CD14-positive monocyte (primary cell): ENCODE data around the gene SMAGP. TPM values are rescaled to one million over a fixed set of nuclear protein-coding genes. Genes with fewer than 3 reads are reported as not detected.

ENCODE experiments used
- DNase-seq, 3 donors: peaks; one replicate each; pipeline ENCODE4 v3.0.0-alpha.2; 2011 to 2022
- H2AFZ ChIP-seq: 2 replicates; pipeline ENCODE4 v1.6.0; 2012; ENCODE audit warnings: mild to moderate bottlenecking, low read depth, low read length, inconsistent platforms; ENCODE audit not compliant: insufficient read depth, poor library complexity, severe bottlenecking
- H3K27ac ChIP-seq, 2 donors: 1 replicate in 1 of 2; 2 replicates in 1 of 2; pipeline ENCODE4 v1.5.1; 2012 to 2013; ENCODE audit warnings: low read length in 2 of 2, control low read depth in 1 of 2, inconsistent platforms in 1 of 2, low read depth in 1 of 2, mild to moderate bottlenecking in 1 of 2
- H3K27me3 ChIP-seq, 2 donors: one replicate each; pipeline versions ENCODE4 v1.6.0 to v1.6.1; 2011 to 2013; ENCODE audit warnings: low read length in 2 of 2; ENCODE audit not compliant: control insufficient read depth in 2 of 2, insufficient read depth in 2 of 2
- H3K36me3 ChIP-seq, 2 donors: replicated peaks in 1 of 2; 1 replicate in 1 of 2; 2 replicates in 1 of 2; pipeline versions ENCODE4 v1.5.1 to v1.6.1; 2012 to 2013; ENCODE audit warnings: low read length in 2 of 2, control low read depth in 1 of 2, inconsistent platforms in 1 of 2, mild to moderate bottlenecking in 1 of 2; ENCODE audit not compliant: insufficient read depth in 2 of 2, control insufficient read depth in 1 of 2
- H3K4me1 ChIP-seq, 2 donors: 1 replicate in 1 of 2; 2 replicates in 1 of 2; pipeline versions ENCODE4 v1.5.1 to v1.6.1; 2012 to 2013; ENCODE audit warnings: low read length in 2 of 2, control low read depth in 1 of 2, inconsistent platforms in 1 of 2, mild to moderate bottlenecking in 1 of 2, moderate library complexity in 1 of 2; ENCODE audit not compliant: insufficient read depth in 2 of 2, control insufficient read depth in 1 of 2
- H3K4me2 ChIP-seq: replicated peaks from 2 replicates; pipeline ENCODE3; 2012; ENCODE audit warnings: low read length, moderate library complexity, mild to moderate bottlenecking; ENCODE audit not compliant: poor library complexity, severe bottlenecking; ENCODE audit errors: extremely low read depth
- H3K4me3 ChIP-seq, 3 experiments: fragments of 200-600 bp in 1 of 3; sonication (generic) in 1 of 3; replicated peaks in 1 of 3; 1 replicate in 2 of 3; 2 replicates in 1 of 3; pipeline ENCODE4 v1.5.1; 2011 to 2013; ENCODE audit warnings: low read length in 3 of 3, mild to moderate bottlenecking in 3 of 3, control low read depth in 2 of 3, low read depth in 2 of 3, inconsistent platforms in 1 of 3, moderate library complexity in 1 of 3
- H3K79me2 ChIP-seq: 2 replicates; pipeline ENCODE4 v1.6.0; 2012; ENCODE audit warnings: mild to moderate bottlenecking, control low read depth, inconsistent platforms, low read length, moderate library complexity; ENCODE audit not compliant: insufficient read depth
- H3K9ac ChIP-seq: 2 replicates; pipeline ENCODE4 v1.6.0; 2017; ENCODE audit warnings: low read length, mild to moderate bottlenecking; ENCODE audit not compliant: insufficient read depth, poor library complexity, severe bottlenecking
- H3K9me3 ChIP-seq, 2 donors: replicated peaks in 1 of 2; 1 replicate in 1 of 2; 2 replicates in 1 of 2; pipeline versions ENCODE4 v1.5.1 to v1.6.1; 2012 to 2013; ENCODE audit warnings: low read length in 2 of 2, control low read depth in 1 of 2; ENCODE audit not compliant: control insufficient read depth in 1 of 2, insufficient read depth in 1 of 2
- H4K20me1 ChIP-seq: 2 replicates; pipeline ENCODE4 v1.6.0; 2012; ENCODE audit warnings: mild to moderate bottlenecking, low read length, control low read depth, moderate library complexity; ENCODE audit not compliant: insufficient read depth
- H3K27ac Mint-ChIP-seq, 7 donors: one replicate each; pipeline ENCODE4 v1.8.0; 2020; ENCODE audit warnings: mild to moderate bottlenecking in 7 of 7, mixed read lengths in 7 of 7, moderate library complexity in 6 of 7, inconsistent platforms in 2 of 7
- H3K27me3 Mint-ChIP-seq, 3 donors: one replicate each; pipeline ENCODE4 v1.8.0; 2021 to 2022; ENCODE audit warnings: low read depth in 3 of 3, mild to moderate bottlenecking in 3 of 3, mixed read lengths in 3 of 3, moderate library complexity in 3 of 3, inconsistent platforms in 1 of 3
- H3K36me3 Mint-ChIP-seq, 2 donors: one replicate each; pipeline ENCODE4 v1.8.0; 2020; ENCODE audit warnings: mixed read lengths in 2 of 2, inconsistent platforms in 1 of 2, mild to moderate bottlenecking in 1 of 2
- H3K4me1 Mint-ChIP-seq: one replicate; pipeline ENCODE4 v1.8.0; 2020; ENCODE audit warnings: mild to moderate bottlenecking, mixed read lengths
- H3K4me3 Mint-ChIP-seq, 2 donors: one replicate each; pipeline ENCODE4 v1.8.0; 2020; ENCODE audit warnings: mild to moderate bottlenecking in 2 of 2, mixed read lengths in 2 of 2, moderate library complexity in 1 of 2
- H3K9me3 Mint-ChIP-seq, 7 donors: one replicate each; pipeline ENCODE4 v1.8.0; 2020 to 2022; ENCODE audit warnings: mixed read lengths in 7 of 7, mild to moderate bottlenecking in 6 of 7, moderate library complexity in 6 of 7, inconsistent platforms in 2 of 7
- WGBS: methylation state at CpG from one replicate; pipeline ENCODE4 v1.1.5; 2013; ENCODE audit warnings: missing lambda C conversion rate; ENCODE audit not compliant: insufficient coverage; 5-methylcytosine and 5-hydroxymethylcytosine counted together
- intact Hi-C, 2 donors: fragments of 100-400 bp; cut with micrococcal nuclease; formaldehyde crosslinking; loops; one replicate each; pipeline versions ENCODE4 v1.15.0 to v1.15.1; 2023
- polyA plus RNA-seq, 3 donors: library from polyadenylated mRNA; depleted of rRNA in 1 of 3; unstranded in 2 of 3; stranded (reverse) in 1 of 3; fragments of 300-500 nt in 2 of 3; fragments of >200 nt in 1 of 3; fragmentation: Illumina TruSeq in 2 of 3; gene quantifications; 1 replicate in 2 of 3; 2 replicates in 1 of 3; pipeline ENCODE4 v1.2.3, GENCODE V29; 2012 to 2021
- TF ChIP-seq, protein P1 (sequence below): fragments of 200-600 bp; IDR thresholded peaks from one replicate; pipeline ENCODE4 v1.8.0; 2022; ENCODE audit warnings: antibody characterized with exemption, mild to moderate bottlenecking

Gene SMAGP
- polyA plus RNA-seq, 3 donors = 2.6 to 6.6 (median 3.0) TPM

DNA sequence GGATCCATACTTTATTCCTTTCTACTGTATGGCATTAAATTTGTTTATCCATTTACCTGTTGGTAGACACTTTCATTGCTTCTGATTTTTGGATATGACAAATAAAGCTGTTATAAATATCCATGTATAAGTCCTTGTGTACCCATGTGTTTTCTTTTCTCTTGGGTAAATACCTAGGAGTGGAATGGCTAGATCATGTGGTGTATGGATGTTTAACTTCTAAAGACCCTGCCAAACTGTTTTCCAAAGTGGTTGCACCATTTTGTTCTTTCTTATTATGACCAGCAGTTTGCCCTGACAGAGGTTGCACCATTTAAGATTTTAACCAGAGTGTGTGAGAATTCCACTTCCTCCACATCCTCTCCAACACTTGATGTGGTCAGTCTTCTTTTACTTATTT is 37.6 kb downstream of the SMAGP start:
- H3K27ac ChIP-seq = no peak overlapping the region
- TF ChIP-seq, protein P1, sequence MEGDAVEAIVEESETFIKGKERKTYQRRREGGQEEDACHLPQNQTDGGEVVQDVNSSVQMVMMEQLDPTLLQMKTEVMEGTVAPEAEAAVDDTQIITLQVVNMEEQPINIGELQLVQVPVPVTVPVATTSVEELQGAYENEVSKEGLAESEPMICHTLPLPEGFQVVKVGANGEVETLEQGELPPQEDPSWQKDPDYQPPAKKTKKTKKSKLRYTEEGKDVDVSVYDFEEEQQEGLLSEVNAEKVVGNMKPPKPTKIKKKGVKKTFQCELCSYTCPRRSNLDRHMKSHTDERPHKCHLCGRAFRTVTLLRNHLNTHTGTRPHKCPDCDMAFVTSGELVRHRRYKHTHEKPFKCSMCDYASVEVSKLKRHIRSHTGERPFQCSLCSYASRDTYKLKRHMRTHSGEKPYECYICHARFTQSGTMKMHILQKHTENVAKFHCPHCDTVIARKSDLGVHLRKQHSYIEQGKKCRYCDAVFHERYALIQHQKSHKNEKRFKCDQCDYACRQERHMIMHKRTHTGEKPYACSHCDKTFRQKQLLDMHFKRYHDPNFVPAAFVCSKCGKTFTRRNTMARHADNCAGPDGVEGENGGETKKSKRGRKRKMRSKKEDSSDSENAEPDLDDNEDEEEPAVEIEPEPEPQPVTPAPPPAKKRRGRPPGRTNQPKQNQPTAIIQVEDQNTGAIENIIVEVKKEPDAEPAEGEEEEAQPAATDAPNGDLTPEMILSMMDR = no peak
- intact Hi-C loops = loop anchor here in 1 of 2 donors (10.0 kb wide), 1 partner anchor 58 kb away; the partner anchor contains the start of gene TFCP2
- H3K4me2 ChIP-seq = no peak overlapping the region
- no peaks in the 10 kb centered on the region for H3K27me3 ChIP-seq
- no peak for DNase-seq
- no peaks in the 10 kb centered on the region for H3K4me1 Mint-ChIP-seq
- no peaks in the 10 kb centered on the region for H3K36me3 ChIP-seq
- H3K9ac ChIP-seq = no peak overlapping the region
- H3K9me3 ChIP-seq = no peaks in the 10 kb centered on the region
- H2AFZ ChIP-seq = no peak overlapping the region
- H3K4me3 ChIP-seq = no peak overlapping the region
- H3K36me3 Mint-ChIP-seq = no peaks in the 10 kb centered on the region
- H3K9me3 Mint-ChIP-seq = peaks cover 3 to 8% (median 5%) of the 10 kb centered on the region in 7 donors
- H3K79me2 ChIP-seq = no peaks in the 10 kb centered on the region
- H3K4me1 ChIP-seq = no peaks in the 10 kb centered on the region
- no peak overlapping the region for H3K27ac Mint-ChIP-seq
- no peak overlapping the region for H3K4me3 Mint-ChIP-seq
- peaks cover 0 to 2% (median 2%) of the 10 kb centered on the region in 3 donors for H3K27me3 Mint-ChIP-seq
- no peaks in the 10 kb centered on the region for H4K20me1 ChIP-seq

DNA sequence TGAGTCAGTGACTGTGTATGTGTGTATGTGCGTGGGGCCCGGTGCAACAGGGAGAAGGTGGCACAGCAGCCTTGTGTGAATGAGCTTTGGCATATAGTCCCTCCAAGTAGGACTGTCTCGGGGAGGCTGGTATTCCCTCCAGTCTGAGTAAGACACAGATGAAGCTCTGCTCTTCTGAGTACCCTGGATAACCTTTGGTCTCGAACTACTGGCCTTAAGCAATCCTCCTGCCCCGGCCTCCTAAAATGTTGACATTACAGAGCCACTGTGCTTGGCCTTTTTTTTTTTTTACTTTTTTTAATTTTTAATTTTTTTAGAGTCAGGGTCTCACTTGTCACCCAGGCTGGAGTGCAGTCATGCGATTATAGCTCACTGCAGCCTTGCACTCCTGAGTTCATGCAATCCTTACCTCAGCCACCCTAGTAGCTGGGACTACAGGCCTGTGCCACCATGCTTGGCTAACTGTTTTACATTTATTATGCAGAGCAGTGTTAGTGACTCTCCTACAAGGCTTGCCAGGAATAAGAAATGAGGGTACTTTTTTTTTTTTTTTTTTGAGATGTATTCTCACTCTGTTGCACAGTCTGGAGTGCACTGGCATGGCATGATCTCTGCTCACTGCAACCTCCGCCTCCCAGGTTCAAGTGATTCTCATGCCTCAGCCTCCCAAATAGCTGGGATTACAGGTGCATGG is 41.0 kb downstream of the SMAGP start:
- Histone ChIP-seq H3K9ac (no peak overlapping the region), H3K27ac (no peak overlapping the region), H3K4me2 (no peak overlapping the region), H3K4me1 (no peaks in the 10 kb centered on the region), H4K20me1 (no peaks in the 10 kb centered on the region), H3K36me3 (no peaks in the 10 kb centered on the region), H2AFZ (no peak overlapping the region), H3K79me2 (no peaks in the 10 kb centered on the region), H3K9me3 (no peaks in the 10 kb centered on the region), H3K27me3 (no peaks in the 10 kb centered on the region), H3K4me3 (no peak overlapping the region)
- Mint-ChIP-seq H3K4me3 (no peak overlapping the region), H3K36me3 (no peaks in the 10 kb centered on the region), H3K27me3 (peaks cover 1 to 3% (median 2%) of the 10 kb centered on the region in 3 donors), H3K4me1 (no peaks in the 10 kb centered on the region), H3K9me3 (peaks cover 3 to 8% (median 5%) of the 10 kb centered on the region in 7 donors), H3K27ac (no peak overlapping the region)
- intact Hi-C loops = no loop called here
- WGBS = 97% methylated on average over 4 of the region's 7 CpGs
- TF ChIP-seq, protein P1 = no peak
- DNase-seq = no peak
